Activated T-helper 1 cell treated with Interleukin-2 at 50 U/mL for 16 hours (primary cell): ENCODE results near the gene AP1S3.
"Not testable (repeated sequence)": the region's sequence is repeated elsewhere in the genome, so short reads cannot be mapped to it uniquely, and the experiment has no call there.

Source experiments
- DNase-seq: peaks from one replicate; pipeline ENCODE4 v3.0.0-alpha.2; 2020; ENCODE audit warnings: low read depth

AP1S3 gene

GRCh38 chr2:223800908-223801307 is 36.5 kb downstream of the AP1S3 start:
- DNase-seq: no peak

GRCh38 chr2:223797811-223798721 is 39.3 kb downstream of the AP1S3 start:
- DNase-seq: no peak

DNA sequence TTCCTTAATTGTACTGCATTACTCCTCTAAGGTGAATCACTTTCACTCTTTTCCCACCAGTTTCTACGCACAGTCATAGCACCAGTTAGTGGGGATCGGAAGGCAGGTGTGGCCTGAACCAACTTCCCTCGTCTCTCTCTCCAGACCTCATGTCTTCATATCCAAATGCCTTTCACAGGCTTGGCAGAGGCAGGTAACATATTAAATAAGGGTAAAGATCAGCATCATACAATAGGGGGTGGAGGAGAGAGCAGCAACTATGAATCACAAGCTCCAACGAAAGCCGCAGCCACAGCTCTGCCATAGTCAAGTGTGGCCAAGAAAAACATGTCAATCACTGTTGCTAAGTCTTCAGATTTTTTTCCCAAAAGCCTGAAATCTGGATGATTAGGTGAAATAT is 40.3 kb downstream of the AP1S3 start:
- no peak for DNase-seq

DNA sequence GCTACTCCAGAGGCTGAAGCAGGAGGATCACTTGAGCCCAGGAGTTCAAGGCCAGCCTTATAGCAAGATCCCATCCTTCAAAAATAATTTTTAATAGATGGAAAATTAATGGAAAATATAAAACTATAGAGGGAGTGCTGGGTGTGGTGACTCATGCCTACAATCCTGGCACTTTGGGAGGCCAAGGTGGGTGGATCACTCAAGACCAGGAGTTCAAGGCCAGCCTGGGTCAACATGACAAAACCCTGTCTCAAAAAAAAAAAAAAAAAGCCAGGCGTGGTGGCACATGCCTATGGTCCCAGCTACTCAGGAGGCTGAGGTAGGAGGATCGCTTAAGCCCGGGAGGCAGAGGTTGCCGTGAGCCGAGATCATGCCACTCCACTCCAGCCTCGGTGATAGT is 48.0 kb downstream of the AP1S3 start:
- DNase-seq: no peak

- no peak for DNase-seq
Measured at GRCh38 chr2:223788826-223789225, 48.6 kb downstream of the AP1S3 start.

GRCh38 chr2:223788106-223788505 is 49.3 kb downstream of the AP1S3 start:
- DNase-seq: not testable (repeated sequence)

DNA sequence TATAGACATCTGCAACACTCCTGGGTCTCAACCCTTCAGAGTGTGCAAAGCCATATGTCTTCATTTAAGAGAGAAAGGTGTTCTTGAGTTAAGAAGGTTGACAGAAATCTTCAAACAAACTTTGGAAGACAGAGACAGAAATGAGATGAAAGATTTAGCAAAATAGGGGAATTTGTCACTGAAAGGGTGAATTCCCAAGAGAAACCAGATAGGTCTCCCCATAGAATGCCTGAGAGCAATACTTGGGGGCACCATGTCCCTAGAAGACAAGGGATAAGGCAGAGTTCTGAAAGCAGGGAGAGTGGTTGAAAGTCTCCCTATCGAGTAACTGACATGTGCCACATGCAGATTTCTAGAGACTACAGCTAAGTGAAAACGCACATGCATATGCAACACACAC is 50.0 kb downstream of the AP1S3 start:
- no peak for DNase-seq

DNA sequence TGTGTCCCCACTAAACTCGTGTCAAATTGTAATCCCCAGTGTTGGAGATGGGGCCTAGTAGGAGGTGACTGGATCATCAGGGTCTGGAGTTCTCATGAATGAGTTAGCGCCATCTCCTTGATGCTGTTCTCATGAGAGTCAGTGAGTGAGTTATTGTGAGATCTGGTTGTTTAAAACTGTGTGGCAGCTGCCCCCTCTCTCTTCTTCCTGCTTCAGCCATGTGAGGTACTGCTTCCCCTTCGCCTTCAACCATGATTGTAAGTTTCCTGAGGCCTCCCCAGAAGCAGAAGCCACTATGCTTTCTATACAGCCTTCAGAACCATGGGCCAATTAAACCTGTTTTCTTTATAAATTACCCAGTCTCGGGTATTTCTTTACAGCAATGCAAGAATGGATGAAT is 50.4 kb downstream of the AP1S3 start:
- DNase-seq: no peak

DNA sequence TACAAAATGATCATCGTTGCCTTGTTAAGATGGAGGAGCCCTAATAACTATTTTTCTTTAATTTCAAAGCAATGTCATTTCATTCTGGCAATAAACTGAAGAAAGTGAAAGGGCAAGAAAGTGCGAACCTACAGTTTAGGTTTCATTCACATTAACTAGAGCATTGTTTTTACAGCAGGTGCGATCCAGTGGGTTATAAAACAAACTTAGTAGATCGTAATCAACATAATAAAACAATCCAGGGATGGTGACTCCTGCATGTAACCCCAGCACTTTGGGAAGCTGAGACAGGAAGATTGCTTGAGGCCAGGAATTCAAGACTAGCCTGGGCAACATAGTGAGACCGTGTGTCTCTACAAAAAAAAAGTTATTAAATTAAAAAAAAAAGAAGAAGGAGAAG is 51.1 kb downstream of the AP1S3 start:
- DNase-seq: no peak

DNA sequence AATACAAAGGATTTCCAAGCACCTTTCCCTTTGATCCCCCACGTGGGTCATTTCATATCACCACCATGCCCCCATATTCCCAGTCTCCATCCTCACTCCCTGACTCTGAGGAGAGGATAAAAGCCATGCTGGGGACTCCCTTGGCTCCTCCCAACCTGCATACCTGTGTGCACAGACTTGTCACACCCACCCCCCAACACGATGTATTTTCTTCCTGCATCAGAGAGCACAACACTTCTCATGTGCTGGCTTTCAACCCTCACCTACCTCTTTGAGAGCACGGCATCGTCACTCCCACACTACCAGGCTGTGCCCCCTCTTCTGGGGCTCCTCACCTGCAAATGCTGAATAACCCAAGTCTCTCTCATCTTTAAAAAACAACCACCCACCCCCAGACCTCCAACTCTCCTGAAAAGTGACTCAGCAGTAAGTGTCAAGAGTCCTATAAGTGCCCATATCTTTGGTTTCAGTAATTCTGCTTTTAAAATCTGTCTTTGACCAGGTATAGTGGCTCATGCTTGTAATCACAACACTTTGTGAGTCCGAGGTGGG is 53.1 kb downstream of the AP1S3 start:
- DNase-seq: no peak

DNA sequence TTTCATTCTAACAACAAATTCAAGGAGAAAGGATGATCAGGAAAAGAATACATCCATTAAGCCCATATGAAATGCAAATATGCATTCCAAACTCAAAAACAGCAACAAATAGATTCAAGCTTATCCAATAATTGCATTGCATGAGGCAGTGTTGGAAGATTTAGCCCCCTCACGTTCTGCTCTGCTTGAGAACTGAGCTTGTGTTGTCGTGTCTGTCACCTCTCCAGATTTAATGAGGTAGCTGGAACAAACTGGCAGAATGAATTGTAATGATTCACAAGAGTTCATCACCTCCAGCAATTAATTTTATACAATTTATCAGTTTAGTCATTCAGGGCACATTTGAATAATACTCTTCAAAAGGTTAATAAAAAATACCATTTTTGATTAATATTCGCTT is 54.8 kb downstream of the AP1S3 start:
- DNase-seq: no peak

GRCh38 chr2:223781560-223781959 is 55.8 kb downstream of the AP1S3 start:
- DNase-seq: no peak

DNA sequence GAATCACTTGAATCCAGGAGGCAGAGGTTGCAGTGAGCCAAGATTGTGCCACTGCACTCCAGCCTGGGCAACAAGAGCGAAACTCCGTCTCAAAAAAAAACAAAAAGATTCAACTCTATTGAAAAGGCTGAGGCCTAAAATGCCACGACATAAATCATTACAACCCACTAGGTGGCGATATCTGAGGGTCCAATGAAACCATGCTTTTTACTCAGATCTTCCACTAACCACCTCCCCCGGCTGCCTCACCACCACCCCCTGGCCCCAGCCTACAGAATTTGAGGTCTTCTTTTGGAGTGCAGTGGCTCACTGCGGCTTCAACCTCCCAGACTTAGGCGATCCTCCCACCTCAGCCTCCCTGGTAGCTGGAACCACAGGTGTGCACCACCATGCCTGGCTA is 57.5 kb downstream of the AP1S3 start:
- no peak for DNase-seq

GRCh38 chr2:223774193-223774592 is 63.2 kb downstream of the AP1S3 start:
- DNase-seq: no peak

DNA sequence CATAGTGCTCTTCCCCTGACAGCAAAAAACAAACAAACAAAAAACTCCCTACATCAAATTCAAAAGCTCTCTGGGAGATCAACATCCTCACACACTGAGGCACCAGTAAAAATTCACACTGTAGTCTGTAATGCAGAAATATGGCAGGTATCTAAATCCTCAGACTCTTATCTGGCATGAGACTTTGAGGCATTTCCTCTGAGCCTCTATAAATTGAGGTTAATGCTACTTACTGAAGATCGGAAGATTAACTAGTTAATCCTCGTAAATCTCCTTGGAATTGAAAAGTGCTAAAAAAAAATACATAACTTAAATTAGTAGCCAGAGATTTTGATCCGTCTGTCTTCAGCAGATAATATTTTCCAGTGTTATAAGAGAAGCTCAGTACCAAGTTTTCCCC is 65.0 kb downstream of the AP1S3 start:
- DNase-seq: no peak

DNA sequence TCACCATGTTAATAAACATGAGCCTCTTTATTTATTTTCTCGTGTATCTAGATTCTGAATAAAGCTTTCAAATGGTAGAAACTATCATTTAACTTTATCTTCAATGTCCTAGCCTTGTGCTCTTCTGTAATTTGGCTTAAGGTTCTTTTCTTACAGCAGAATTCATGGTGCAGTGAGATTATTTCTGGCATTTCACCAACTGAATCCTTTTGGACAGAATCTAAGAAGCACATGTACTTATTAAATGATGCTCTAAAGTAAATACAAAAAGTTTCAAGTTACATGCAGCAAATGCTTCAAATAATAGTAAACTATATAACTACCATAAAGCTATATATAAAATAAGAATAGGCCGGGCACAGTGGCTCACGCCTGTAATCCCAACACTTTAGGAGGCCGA is 65.9 kb downstream of the AP1S3 start:
- no peak for DNase-seq

DNA sequence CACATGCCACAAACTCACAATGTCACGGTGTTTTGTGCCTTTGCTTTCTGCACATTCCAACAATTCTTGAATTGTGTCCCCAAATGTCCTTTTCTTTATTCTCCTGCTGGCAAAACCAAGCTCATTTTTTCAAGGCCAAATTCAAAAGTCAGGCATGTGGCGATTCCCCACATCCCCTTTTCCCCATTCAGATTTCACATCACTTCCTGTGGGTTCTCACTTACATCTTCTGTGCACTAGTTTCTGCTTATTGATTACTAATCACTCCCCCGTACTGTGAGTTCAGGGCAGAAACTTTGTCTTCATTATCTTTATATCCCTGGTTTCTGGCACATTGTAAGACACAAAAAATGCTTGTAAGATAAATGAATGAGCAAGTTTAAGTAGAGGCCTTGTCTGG is 69.2 kb downstream of the AP1S3 start:
- no peak for DNase-seq

DNA sequence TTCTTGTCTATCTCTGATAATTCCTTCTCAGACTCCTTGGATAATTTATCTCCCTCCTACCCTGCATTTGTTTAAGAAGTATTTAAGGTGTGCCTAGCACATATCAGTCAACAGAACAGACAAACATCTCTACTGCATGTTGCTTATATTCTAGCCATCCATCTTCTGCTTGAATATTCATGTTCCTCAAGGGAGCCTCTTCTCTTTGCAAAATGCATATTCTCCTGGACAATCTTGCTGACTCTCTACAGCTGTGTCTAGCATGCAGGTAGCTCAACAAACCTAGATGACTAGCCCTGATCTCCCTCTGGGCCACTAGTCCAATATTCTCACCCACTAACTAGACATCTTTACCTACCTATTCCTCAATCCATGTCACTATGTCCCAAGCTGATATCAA is 70.0 kb downstream of the AP1S3 start:
- DNase-seq: no peak

GRCh38 chr2:223765221-223765785 is 72.1 kb downstream of the AP1S3 start:
- no peak for DNase-seq

- no peak for DNase-seq
Measured at GRCh38 chr2:223764796-223765195, 72.6 kb downstream of the AP1S3 start.

- no peak for DNase-seq
Measured at GRCh38 chr2:223762853-223763252, 74.5 kb downstream of the AP1S3 start.

DNA sequence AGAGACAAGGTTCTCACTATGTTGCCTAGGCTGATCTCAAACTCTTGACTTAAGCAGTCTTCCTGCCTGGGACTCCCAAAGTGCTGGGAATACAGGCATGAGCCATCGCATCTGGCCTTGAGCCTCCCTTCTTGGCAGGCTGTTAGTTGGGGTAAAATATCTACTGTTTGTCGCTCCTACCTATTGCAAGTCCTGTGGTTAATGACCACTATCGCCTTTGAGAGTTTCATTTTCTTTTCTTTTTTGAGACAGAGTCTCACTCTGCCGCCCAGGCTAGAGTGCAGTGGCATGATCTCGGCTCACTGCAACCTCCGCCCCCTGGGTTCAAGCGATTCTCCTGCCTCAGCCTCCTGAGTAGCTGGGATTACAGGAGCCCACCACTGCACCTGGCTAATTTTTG is 75.6 kb downstream of the AP1S3 start:
- DNase-seq: not testable (repeated sequence)

- DNase-seq: peak; percentile 13
Measured at GRCh38 chr2:223760838-223761502, 76.4 kb downstream of the AP1S3 start.
